CD4-positive, alpha-beta T cell treated with Interleukin-12 subunit alpha and Interleukin-12 subunit beta, for 1 hour (primary cell): ENCODE measurements around the gene BTRC.
"Not testable (repeated sequence)": the region's sequence is repeated elsewhere in the genome, so short reads cannot be mapped to it uniquely, and the experiment has no call there.

Experiments used
- DNase-seq: peaks from one replicate; pipeline ENCODE4 v3.0.0-alpha.2; 2020

BTRC gene

GRCh38 chr10:101353692-101354327, at the start of gene BTRC:
TSS of gene BTRC (plus strand) at chr10:101354165. CDS start at chr10:101354181, 16 bp downstream.
- DNase-seq: peak; percentile 98

DNA sequence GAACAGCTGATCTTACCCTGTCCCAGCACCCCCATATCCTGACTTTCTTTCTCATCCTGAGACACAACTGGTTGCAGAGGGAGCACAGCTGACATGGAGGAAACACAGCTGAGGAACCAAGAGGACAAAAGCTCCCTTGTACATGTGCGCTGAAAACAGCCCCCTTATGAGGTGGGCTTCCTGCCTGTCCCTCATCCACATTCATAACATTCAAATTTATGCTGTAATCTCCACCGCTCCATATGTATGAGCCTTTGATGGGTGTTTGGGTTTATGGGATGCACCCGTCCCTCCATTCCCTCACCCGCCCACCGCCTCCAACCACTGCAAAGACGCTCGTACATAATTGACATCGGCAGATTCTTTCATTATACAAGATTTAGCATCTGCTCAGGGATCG, 49.6 kb upstream of the BTRC start:
- no peak for DNase-seq

DNA sequence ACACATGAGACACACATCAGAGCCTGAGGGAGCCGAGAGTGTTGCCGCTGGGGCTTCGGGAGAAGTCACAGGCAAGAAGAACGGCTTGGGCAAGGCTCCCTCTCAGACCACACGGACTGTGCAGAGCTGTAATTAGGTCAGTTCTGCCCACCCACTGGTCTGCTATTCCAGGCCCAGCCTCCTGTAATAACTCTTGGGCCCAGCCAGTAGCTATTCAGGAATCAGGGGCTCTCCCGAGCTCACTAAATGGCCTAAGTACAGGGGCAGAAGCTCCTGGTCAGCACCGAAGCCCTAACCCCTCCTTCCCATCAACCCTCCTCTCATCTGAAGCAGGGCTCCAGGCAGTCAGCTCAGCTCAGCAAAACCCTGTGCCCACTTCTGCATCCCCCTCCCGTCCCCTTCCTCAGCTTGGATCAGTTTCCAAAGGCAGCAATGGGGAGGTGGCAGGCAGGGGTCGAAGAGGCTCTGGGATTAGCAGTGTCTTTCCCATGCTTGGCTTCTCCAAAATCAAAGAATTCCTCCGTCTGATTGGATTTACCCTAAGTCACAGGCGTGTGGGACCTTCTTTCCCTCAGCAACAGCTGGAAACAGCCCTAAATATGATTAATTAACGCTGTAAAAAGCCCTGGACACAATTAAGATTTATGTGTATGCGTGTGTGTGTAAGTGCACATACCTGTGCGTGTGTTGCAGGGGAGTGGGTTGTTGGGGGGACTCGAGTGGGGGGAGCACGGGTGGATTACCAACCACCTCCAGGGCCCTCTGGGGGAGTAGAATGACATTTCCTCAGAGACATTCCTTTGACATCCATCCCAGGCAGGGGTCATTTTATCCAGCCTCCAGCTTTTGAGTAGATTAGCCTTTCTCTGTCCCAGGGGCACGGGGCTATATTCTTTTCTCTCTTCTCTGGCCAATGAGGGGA, 48.4 kb upstream of the BTRC start:
- DNase-seq: no peak

DNA sequence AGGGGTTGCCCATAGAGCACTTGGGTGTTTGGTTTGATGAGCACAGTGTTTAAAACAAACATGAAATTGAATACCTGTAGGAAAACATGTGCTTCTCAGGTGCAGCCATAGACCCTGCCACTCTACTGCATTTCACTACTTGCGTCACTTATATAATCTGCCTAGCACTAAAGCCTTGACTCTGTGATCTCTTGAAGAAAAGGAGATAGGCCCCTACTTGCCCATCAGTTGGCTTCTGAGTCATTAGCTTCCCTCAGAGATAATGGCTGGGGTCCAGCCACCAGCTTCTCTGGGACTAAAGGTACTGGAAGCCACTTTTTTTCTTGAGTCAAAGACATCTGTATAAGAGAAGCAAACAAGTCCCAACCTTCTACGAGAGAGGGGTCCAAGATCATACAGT, 45.9 kb upstream of the BTRC start:
- DNase-seq: no peak

DNA sequence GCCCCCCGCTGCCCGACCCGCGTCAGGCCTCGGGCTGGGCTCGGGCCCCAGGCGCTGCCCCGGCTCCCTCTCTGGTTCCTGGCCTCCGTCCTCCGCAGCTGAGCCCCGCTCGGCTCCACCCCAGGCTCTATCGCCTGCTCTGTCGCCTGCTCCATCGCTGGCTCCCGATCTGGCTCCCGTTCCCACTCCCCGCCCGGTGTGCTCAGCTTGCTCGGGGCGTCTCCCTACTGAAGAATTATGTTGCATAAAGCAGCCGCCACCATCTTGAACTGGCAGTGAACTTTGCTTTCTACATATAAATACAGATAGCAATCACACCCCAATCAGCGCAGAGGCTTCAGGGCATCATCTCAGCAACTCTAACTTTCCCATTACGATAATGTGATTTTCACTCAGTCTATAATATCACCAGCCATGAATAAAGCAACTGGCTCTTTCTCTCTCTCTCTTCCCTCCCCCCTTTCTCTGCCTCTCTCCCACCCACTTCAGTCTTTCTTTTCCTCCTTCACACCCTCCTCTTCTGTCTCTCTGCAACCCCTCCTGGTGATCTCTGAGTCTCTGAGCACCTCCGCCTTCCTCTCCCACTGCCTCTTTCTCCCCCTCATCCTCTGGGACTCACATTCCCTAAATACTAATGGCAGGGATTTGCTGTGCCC, 43.3 kb upstream of the BTRC start:
- DNase-seq: no peak

DNA sequence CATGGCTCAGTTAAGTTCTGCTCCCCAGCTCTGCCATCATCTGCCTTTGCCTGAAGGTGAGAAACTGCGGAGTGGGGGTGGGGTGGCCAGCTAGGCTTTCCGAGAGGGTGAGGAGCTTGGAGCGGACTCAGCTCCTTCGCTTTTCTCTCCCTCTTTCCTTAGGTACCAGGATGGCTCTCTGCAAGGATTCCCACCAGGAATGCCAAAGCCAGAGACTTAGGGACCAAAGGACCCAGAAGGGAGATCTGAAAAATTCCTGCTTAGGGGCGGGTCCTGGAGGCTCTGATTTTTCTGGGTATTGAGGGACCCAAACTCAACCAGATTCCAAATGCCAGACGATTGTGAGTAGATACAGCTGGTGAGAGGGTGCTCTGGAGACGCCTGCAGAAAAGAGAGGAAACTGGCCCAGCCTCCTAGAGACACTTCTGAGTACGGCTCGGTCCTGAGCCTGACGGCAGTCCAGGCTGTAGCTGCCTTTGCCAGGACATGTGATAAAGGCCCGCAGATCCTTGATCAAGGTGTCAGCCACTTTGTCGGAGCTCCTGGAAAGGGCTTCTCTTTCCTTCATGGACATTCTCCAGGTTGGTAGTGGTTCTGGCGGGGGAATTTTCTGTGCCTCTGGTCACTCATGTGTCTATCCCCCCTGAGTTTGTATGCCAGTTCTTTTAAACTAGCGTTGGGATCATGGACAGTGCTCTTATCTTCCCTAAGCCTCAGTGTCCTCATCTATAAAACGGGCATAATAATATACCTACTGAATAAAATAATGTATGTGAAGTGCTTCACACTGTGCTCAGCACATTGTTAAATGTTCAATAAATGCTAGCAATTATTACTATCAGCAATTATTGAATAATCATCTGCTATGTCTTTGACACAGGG, 42.5 kb upstream of the BTRC start:
- DNase-seq: no peak

GRCh38 chr10:101319241-101319915, 34.6 kb upstream of the BTRC start:
- DNase-seq: no peak

DNA sequence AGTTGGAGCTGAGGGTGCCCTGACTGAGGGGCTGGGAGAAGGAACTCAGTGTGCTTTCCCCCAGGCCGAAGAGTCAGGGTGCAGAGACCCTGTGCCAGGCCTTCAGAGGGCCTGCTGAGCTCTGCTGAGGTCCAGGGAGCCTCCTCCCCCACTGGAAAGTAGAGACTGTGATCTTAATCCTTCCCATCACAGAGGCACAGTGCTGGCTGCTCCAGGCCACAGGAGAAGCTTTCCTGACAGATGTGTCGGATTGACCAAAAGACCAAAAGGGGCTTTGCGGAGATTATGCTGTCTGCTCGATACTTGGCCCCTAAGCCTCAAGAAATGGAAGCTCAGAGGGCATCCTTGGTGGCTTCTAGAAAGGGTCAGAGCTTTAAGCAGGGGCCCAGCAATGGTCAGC, 32.9 kb upstream of the BTRC start:
- DNase-seq: no peak

DNA sequence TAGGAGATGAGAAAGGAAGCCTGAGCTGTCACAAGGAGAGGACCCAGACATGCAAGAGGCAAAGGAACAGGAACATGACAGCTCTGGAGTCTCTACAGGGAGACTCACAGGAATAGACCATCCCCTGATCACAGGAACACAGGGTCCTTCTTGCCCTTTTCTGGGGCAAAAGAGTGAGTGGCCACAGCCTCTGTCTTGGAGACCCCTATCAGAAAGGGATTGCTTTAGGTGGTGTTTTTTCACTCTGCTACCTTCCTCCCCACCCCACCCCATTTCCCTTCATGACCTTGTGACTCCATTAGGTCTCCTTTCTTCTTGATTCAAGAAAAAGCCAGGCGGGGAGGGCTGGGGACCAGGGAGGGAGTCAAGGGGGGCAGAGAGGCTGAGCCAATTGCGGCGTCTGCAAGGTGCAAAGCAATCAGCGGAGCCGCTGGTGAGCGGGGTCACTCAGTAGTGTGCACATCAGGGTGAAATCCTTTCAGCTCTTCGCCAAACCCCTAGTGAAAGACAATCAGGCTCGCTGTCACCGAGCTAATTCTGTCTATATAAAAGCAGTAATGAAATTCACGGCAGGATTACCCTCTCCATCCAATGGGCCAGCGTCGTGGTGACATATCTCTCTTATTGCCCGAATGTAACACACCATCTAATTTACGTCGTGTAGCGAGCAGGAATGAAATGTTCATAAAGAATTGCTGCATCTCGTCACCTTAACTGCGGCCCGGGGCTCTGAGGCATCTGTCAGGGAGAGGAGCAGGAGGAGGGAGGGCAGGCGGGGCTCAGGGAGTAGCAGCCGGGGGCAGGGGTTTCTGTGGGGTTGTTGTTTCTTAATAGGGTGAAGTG, 31.5 kb upstream of the BTRC start:
- no peak for DNase-seq

DNA sequence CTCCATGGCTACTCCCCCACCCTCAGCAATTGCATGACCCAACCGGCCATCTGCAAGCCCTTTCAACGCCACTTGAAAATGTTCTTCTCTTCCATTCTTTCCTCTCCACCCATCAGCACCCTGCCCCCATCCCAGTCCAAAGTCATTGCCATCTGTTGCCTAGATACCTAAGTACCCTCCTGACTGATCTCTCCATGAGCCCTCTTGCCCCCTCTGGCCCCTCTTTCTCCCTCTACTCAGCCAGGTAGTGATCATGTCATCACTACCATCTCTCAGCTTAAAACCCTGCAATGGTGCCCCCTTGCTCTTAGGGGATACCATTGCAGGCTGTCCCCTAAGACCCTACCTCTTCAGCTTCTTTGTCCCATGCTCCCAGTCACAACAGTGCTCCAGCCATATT, 30.5 kb upstream of the BTRC start:
- DNase-seq: no peak

DNA sequence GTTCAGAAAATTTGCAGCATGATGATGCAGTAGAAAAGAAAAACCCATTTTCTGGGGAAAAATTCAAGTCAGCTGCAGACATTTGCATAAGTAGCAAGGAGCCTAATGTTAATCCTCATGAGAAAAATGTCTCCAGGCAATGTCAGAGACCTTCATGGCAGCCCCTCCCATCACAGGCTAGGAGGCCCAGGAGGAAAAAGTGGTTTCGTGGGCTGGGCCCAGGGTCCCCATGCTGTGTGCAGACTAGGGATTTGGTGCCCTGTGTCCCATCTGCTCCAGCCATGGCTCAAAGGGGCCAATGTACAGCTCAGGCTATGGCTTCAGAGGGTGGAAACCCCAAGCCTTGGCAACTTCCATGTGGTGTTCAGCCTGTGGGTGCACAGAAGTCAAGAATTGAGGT, 26.5 kb upstream of the BTRC start:
- DNase-seq: not testable (repeated sequence)

DNA sequence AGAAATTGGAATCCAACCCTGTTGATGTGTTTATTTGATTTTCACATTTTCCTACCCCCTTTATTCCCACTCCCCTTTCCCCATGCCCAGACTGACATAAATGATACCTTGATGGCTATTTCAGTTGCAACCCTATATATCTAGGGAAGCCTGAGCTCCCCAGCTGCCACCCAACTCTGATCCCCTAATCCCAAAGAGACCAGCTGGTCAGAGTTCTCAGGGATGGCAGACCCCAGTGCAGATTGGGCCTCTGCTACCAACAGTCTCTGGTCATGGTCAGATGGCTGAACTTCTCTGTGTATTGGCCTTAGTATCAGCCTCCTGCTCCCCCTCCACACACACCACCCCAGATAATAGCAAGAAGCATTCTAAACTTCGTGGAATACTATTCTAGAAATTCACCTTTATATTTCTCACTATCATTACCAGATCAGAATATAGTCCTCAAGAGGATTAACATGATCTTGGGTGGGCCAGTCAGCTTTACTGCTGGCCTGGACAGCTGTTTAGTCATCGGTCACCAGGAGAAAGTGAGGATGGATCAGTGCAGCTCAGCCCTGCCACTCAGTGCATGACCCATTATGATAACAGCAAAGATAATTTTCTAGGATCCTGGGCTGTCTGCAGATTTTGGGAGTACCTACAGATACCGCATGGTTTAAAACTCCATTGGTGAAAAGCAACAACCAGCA, 24.5 kb upstream of the BTRC start:
- no peak for DNase-seq

- no peak for DNase-seq
These were observed 23.7 kb upstream of the BTRC start for GRCh38 chr10:101330231-101330630.

GRCh38 chr10:101330631-101331225, 23.2 kb upstream of the BTRC start:
- DNase-seq: no peak

DNA sequence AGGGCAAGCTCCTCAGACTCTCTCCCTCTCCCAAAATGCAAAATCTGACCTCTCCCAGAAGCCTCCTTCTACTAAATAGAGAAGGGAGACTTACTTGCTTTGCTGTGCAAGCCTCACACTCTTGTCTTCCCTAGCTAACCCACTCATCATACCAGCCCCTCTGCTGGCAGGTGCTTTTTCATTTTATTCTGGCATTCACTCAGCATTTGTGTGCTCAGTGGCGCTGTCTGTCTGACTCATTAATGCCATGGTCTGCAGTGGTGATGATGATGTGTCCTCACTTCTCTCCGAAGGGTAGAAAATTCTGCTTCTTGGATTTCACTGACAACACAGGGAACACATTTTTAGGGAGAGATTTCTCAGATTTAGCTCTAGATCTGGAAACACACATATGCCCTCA, 22.0 kb upstream of the BTRC start:
- no peak for DNase-seq

GRCh38 chr10:101334259-101334658, 19.7 kb upstream of the BTRC start:
- not testable (repeated sequence) for DNase-seq

GRCh38 chr10:101336382-101336781, 17.6 kb upstream of the BTRC start:
- DNase-seq: no peak

DNA sequence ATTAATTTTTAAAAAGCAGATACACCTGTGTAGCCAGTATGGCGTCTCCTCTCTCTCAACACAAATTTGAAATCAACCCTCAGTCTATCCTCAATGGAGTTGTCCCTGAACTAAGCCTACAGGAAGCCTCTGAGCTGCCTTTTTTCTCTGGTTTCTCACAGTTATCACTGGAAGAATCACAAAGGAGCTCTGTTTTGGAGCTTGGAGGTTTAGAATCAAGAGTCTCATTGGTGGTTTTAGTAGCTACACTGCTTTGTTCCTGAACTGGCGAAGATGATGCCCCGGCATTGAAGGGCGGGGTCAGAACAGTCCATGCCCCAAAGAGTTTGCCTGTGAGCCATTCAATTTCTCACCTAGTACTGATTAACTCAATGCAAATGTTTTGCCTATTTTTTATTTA, 16.1 kb upstream of the BTRC start:
- DNase-seq: no peak

GRCh38 chr10:101341438-101341837, 12.5 kb upstream of the BTRC start:
- no peak for DNase-seq

DNA sequence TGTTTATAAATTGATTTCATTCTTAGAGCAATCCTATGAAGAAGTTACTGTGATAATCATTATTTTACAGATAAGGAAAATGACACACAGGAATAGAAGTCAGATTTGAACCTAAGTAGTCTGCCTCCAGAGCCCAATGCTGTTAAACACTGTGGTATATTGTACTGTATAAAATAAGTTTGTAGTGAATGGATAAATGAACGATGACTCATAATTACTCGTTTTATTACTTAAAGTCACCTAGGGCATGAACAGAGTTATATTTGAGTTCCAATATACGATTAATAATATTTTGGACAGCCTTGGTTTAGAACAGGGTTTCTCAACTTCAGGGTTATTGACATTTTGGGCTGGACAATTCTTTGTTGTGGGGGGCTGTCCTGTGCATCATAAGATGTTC, 7.8 kb upstream of the BTRC start:
- DNase-seq: no peak
